GM12864 (cell line): ENCODE data around the gene DNAH17.

ENCODE experiments used
- DNase-seq: peaks from one replicate; pipeline ENCODE4 v3.0.0-alpha.2; 2011; ENCODE audit warnings: low read depth
- H3K4me3 ChIP-seq: 2 replicates; pipeline ENCODE4 v1.5.1; 2011; ENCODE audit warnings: mild to moderate bottlenecking, low read depth, low read length, control low read depth
- CTCF ChIP-seq: IDR thresholded peaks from 2 replicates; pipeline ENCODE4 v1.5.1; 2011; ENCODE audit warnings: low read depth, mild to moderate bottlenecking, moderate library complexity, low read length, control low read depth, inconsistent platforms; ENCODE audit errors: missing control alignments

The DNAH17 gene

DNA sequence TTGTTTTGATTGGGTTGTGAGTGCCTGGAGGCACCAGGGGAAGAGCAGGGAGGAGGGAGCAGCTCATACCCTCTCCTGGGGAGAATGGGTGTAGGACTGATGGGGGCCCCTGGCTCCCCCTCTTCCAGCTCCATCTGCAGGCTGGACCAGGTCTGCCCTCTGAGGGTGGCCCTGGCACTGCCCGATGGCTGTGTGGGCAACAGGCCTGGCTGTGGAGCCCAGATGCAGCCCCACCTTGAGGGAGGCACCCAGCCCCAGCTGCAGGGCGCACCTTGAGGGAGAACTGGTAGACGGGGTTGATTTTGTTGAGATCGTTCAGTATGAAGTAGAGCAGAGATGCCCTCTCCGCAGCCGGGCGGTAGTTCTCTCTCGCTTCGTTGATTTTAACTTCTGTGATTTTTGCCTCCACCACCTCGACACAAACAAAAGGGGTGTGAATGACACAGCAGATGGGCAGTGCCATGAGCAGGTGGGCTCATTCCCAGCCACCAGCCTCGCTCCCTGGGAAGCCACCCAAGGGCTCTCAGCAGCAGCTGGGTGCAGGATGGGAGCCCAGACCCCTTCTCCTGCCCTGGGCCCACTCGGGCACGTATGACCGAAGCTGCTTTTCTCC is 127.1 kb downstream of the DNAH17 start:
- no peak for DNase-seq

DNA sequence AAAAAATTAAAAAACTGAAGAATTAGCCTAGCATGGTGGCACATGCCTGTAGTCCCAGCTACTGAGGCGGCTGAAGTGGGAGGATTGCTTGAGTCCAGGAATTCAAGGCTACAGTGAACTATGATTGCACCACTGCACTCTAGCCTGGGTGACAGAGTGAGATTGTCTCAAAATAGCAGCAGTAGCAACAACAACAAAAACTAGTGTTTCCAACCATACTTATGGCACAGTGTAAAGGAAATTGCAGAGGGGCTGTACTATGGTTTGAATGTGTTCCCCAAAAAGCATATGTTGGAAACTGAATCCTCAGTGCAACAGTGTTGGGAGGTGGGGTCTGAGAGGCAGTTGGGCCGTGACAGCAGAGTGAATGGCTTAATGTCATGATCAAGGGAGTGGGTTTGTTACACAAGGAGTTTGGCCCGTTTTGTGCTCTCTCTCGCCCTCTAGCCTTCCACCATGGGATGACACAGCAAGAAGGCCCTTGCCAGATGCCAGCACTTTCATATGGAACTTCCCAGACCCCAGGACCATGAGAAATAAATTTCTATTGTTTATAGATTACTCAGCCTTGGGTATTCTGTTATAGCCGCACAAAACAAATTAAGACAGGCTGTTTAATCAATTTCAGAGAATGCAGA is 128.7 kb downstream of the DNAH17 start:
- H3K4me3 ChIP-seq: no peak overlapping the region
- no peak for DNase-seq
- TF ChIP-seq CTCF: peak; percentile 45

More for the DNA sequence above, 127.1 kb downstream of the DNAH17 start:
- no peak overlapping the region for H3K4me3 ChIP-seq
- no peak for TF ChIP-seq CTCF

DNA sequence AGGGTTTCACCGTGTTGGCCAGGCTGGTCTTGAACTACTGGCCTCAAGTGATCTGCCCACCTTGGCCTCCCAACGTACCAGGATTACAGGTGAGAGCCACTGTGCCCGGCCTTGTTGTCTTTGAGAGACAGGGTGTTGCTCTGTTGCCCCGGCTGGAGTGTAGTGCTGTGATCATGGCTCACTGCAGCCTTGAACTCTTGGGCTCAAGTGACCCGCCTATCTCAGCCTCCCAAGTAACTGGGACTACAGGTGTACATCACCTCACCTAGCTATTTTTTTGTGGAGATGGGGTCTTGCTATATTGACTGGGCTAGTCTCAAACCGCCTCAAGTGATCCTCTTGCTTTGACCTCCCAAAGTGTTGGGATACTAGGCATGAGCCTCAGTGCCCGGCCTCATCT is 130.4 kb downstream of the DNAH17 start:
- no peak for TF ChIP-seq CTCF
- H3K4me3 ChIP-seq: no peak overlapping the region
- DNase-seq: no peak

- H3K4me3 ChIP-seq: no peak overlapping the region
- DNase-seq: no peak
- no peak for TF ChIP-seq CTCF
Observed at GRCh38 chr17:78444392-78444791, 132.8 kb downstream of the DNAH17 start.

GRCh38 chr17:78442648-78443218 is 134.5 kb downstream of the DNAH17 start:
- DNase-seq: no peak
- no peak overlapping the region for H3K4me3 ChIP-seq
- no peak for TF ChIP-seq CTCF

DNA sequence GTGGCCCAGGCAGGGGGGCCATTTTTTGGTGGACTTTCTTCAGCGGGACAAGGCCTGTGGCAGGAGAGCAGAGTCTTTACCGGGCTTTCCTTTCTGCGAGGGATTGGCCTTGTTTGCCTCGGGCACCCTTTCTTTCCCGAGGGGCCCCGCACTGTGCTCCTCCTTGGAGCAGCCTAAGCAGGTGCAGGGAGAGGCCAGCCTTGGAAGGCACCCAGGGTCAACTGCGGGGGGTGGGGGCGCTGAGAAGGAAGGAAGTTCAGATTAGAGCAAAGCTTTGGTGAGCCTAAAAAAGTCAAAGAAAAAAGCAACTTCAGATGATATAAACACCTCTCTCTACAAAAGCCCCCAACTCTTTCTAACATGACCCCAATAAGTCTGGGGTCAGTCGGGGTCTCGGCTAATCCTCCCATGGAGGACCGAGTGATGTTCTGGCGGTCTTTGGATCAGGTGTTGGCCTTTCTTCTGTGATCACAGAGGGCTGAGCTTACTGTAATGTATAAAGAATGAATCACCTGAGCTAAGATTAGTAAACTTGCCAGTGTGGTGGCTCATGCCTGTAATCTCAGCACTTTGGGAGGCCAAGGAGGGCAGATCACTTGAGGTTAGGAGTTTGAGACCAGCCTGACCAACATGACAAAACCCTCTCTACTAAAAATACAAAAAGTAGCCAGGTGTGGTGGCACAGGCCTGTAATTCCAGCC is 135.8 kb downstream of the DNAH17 start:
- TF ChIP-seq CTCF: no peak
- no peak for DNase-seq

More for the DNA sequence above, 135.8 kb downstream of the DNAH17 start:
- no peak overlapping the region for H3K4me3 ChIP-seq
